NCI-H748 (cell line): ENCODE results near the gene PER2.

Experiments used
- DNase-seq: peaks from one replicate; lab custom pipeline; 2025; ENCODE audit not compliant: unreplicated experiment; lab: John Stamatoyannopoulos, UW

PER2 gene

DNA sequence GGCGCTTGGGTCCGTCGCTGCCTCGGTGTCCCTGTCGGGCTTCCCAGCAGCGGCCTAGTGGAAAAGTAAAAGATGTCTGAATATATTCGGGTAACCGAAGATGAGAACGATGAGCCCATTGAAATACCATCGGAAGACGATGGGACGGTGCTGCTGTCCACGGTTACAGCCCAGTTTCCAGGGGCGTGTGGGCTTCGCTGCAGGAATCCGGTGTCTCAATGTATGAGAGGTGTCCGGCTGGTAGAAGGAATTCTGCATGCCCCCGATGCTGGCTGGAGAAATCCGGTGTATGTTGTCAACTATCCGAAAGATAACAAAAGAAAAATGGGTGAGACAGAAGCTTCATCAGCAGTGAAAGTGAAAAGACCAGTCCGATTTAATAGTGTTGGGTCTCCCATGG, 56.6 kb downstream of the PER2 start:
- no peak for DNase-seq

DNA sequence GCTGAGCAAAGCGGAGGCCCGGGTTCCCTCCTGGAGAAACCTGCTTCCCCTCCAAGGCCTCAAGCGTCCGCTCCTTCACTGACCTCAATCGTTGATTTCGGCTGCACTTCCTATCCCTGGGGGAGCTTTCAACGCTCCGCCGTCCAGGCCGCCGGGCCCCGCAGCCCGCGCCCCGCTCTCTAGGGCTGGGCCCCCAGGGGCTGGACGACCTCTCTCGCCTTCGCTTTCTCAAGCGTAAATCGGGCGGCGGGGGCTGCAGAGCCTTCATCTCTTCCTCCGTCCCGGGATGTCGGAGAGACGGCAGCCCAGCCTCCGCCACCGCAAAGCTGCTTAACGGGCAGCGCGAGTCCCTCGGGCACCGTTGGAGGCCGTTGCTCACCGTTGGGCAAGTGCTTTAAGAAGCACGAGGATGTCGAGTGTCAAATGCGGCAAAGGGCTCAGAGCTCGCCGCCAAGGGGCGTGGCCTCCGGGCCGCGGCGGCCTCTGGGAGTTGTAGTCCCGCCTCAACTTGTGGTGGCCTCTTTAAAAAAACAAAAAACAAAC, 57.1 kb downstream of the PER2 start:
- no peak for DNase-seq

DNA sequence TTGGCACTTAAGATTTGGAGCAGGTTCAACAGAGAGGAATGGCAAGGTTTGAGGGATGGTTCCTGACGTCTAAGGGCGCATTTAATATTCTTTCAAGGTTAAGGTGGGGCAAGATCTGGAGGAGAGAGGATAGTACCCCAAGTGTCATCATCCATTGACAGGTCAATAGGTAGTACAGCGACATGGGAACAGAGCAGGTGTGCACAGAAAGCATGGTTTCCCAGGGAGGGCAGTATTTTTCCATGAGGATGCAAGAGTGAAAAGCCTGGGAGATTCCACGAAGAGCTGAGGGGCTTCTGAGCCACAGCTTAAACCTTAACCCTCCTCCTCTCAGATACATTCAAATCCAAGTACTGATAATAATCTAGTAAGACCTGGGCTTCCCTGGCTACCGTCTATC, 57.7 kb downstream of the PER2 start:
- no peak for DNase-seq

DNA sequence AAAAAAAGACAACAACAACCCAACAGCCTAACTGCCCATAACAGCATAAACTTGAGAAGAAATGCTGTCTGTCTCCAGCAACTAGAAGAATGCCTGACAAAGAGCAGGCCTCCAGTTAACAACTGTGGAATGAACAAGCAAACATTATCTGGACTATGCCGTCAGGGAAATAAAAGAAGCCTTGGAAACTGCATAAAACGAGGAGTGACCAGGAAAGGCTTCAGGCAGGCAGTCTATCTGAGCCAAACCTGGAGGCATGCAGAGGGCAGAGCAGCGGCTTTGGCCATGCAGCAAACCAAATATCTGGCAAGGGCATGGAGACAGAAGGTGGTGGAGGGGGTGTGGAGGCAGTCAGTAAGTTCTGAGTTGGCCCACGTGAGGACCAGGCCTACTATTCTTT, 59.7 kb downstream of the PER2 start:
- no peak for DNase-seq

DNA sequence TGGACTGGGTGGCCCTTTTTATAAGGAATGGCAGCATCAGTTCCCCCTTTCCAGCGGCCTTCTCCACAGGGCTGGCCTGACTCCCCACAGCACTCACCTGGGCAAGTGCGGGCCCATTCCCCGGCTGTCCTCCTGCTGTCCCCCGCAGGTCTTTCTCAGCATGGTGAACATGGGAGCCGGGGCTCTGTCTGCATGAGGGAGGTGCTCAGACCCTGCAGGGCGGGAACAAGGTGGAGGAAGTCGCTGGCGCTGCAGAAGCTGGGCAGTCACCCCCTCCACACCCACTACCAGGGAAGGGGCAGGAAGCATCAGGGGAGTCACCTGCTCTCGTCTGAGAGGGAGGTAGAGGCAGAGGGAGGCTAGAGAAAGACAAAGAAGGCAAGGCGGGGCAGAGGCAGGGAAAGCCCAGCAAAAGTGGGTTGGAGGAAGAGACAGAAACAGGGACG, 60.8 kb downstream of the PER2 start:
- DNase-seq = no peak

DNA sequence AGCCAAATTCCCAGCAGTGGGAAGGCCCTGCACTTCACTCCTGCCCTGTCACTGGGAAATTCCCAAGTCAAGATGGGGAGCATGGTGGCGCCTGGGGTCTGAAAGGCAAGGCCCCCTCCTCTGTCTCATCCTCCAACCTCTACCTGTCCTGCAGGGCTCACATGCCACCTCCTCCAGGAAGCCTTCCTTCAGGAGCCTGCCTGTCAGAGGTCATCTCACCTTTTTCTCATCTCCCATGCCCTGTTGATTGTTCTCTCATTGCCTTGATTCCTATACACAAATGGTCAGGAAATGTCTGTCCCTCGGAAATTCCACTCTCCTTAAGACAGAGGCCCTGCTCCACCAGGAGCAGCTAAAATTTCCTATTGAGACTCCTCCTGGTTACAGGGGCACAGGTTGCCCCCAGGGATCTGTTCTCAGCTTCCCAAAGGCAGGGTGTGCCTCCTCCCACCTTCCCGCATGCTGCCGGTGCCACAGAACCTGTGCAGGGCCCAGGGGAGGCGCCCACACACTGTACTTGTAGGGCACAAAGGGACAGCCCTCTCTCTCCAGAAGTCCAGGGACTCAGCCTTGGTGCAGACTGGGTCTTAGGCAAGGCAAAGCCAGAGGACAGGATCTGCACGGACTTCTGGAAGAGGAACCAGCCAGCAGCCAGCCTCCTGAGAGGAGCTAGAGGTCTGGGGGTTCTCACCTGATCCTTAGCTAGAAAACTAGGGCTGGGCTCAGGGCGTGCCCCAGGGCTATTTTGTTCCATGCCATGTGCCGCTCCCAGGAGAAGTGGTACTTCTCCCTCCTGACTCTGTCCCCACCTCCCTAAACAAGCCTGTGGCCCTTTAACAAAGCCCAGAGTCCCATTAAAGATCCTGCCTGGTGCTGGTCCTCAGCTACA, 61.5 kb downstream of the PER2 start:
- no peak for DNase-seq

DNA sequence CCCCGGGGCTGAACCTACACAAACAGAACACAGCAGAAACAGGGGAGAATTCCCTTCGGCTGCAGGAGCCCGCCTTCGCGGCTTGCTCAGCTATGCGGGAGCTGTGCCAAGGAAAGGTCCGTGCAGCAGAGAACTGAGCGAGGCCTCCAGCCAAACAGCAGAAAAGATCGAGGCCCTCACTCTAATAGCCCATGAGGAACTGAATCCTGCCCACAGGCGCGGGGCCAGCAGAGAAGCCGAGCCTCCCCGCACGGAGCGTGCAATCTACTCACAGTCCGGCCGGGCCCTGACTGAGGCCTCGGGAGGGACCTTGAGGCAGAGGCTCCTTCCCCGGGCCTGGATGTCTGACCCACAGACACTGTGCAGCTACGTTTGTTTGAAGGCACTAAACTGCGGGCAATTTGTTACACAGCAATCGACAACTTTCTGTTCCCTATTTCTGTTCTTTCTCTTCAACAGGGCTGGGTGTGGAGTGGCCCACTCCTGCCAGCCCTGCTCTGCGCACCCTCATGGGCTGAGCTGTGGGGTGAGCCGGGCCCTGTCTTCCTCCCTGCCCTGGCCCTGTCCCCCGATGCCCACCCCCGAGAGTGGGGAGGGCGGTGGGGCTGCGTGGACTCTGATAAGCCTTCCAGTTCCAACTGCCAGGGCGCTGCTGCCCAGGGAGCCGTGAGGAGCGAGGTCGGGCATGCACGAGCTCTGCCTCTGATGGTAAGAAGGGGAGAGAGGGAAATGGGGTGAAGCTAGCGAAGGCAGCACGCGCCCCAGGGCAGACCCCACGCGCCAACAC, 62.3 kb downstream of the PER2 start:
- DNase-seq = no peak

DNA sequence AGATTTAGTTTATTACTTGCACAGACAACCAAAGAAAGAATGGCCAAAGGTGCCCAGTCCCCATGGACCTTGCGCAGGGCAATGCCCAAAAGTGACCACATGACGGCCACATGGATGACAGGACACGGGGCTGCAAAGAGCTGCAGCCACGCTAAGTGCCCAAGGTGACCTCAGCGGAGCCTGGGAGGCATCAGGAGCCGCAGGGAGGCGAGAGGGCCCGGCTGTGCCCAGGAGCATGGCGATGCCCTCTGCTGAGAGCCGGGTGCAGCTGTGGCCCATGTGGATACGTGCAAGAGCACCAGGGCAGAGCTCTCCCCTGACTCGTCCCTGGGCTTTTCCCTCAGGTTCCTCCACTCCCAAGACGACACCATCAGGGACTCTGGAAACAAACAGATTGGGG, 63.3 kb downstream of the PER2 start:
- no peak for DNase-seq

DNA sequence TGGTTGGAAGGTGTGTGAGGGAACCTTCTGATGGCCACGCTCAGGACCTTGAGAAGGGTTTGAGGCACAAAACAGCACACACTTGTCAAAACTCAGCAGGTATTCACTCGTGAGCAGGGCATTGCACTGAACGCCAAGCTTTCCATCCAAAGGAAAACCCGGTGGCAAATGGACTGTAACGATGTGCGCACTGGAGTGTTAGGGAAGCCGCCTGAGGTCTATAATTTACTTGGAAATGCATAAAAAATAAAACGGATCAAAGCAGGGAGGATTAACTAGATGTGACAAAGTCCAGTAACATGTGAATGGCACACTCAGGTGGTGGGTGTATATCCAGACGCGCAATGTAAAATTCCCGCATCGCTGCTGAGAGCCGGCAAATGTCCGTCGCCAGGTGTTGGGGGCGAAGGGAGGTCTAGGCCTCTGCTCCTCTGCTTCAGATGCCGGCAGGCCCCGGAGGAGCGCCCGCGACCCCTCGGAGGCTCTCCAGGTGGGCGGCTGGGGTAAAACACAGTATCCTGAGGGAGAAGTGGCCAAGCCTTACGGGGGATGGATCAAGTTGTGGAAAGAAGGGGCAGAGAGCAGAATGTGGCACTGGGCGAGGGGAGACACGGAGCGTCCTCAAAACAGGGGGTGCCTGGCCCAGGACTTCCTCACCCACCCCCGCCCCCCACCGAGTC, 63.9 kb downstream of the PER2 start:
- no peak for DNase-seq

DNA sequence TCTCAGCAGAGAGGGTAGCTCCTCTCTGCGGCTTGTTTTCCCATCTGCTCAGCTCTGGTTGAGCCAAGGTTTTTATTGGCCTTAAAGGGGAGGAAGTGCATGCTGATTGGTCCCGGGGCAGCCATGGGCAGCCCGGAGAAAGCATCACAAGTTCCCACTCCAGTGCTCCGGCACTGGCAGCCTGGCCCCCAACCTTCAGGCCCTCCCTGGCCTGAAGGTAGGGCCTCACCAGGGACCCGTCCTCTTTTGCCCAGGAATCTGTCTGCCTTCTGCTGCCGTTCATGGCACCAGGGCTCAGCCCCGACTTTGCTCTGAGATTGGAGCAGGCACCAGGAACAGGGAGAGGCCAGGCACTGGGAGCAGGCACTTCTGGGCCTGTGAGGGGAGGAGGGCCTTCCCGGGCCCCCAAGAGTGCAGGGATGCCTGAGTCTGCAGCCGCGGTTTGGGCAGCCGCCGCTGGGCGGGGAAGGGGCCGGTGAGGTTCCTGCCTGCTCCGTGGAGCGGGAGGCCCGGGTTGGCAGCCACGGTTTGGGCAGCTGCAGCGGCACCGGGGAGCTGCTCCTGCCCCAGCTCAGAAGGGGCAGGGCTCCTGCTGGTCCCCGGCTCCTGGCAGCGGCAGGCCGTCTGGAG, 67.4 kb downstream of the PER2 start:
- peak; percentile 79 for DNase-seq

DNA sequence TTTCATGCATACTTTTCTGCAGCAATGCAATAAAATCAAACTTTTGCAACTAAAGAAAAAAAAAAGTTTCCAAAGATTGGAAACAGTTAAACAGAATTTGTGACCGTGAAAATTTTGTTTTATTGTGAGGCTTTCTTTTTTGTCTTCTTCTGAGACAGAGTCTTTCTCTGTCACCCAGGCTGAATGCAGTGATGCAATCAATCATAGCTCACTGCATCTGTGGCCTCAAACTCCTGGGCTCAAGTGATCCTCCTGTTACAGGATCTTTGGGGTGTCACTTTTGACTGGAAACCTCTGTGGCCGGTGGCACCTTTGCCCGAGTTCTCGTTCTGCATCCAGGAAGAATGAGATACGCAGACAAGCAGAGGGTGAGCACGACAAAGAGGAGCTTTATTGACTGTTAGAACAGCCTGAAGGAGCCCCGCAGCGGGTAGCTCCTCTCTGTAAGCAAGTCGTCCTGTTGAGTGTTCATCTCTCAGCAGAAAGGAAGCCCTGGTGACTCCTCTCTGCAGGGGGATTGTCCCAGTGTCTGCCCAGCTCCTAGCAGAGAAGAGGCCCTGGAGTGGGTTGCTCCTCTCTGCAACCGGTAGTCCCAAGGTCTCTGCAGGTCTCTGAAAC, 68.0 kb downstream of the PER2 start:
- no peak for DNase-seq

DNA sequence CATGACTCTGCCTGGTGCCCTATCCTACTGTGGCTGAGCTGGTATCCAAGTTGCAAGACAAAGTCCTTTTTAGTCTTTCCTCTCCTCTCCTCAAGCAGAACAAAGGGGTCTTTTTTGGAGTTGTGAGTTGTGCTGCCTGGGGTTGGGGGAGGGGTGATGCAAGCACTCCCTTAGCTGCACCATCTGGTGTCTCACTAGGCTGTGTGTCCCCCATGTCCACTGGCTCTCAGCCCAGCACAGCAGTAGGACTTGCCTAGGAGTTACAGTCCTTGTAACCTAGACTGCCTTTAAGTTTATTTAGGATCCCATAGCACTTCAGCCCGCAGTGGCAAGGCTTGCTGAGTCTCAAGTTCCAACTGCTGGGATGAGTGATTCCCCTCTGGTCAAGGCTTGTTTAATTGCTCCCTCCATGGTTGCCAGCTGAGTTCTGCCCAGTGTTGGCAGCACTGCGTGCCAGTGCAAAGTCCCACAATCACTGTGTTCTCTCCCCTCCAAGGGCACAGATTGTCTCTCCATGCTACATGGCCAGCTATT, 71.7 kb downstream of the PER2 start:
- DNase-seq = no peak

DNA sequence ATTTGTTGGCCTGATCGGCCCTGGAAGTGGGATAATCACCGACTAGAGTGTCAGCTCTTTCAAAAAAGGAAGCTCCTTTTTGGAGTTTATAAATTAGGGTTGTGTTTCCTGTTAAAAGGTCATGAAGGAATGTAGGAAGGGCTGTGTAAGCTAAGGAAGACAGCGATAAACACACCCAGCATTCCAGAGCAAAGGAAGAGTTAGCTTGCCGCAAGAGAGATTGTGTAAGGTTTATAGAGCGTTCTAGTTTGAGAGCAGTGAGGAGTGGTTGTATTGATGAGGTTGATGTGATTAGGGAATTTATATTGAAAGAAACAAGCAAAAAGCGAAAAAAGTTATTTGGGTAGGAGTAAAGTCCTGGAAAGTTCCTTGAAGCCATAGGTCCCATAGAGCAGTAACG, 81.4 kb downstream of the PER2 start:
- DNase-seq = no peak

DNA sequence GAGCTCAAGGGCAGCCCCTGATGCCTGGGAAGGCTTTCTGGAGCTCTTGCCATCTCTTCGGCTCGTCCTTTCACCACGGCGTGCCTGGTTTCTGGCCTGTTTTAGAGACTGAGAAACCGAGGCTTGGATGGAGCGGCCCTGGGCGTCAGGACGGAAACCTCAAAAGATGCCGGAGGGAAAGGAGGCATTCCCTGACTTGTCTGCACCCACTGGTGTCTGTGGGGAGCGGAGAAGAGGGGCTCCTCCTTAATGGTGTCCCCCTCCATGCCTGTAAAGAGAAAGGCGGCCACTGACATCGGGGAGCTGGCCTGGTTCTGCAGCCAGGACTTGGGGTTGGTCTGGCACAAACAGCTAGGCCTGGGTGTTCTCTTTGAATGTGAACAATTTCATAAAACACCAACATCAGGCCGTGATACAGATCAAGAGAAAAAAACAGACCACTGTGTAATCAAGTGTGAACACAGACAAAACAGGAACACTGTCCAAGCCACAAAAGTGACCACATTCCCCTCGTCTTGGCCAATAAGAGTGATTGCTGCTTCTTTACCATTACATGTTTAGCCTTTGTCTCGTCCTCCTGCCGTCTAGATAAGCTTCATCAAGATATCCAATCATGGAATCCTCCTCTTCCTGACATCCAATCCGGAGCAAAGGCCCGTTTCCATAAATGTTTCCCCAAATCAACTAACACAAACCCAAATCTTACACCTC, 84.3 kb downstream of the PER2 start:
- no peak for DNase-seq

DNA sequence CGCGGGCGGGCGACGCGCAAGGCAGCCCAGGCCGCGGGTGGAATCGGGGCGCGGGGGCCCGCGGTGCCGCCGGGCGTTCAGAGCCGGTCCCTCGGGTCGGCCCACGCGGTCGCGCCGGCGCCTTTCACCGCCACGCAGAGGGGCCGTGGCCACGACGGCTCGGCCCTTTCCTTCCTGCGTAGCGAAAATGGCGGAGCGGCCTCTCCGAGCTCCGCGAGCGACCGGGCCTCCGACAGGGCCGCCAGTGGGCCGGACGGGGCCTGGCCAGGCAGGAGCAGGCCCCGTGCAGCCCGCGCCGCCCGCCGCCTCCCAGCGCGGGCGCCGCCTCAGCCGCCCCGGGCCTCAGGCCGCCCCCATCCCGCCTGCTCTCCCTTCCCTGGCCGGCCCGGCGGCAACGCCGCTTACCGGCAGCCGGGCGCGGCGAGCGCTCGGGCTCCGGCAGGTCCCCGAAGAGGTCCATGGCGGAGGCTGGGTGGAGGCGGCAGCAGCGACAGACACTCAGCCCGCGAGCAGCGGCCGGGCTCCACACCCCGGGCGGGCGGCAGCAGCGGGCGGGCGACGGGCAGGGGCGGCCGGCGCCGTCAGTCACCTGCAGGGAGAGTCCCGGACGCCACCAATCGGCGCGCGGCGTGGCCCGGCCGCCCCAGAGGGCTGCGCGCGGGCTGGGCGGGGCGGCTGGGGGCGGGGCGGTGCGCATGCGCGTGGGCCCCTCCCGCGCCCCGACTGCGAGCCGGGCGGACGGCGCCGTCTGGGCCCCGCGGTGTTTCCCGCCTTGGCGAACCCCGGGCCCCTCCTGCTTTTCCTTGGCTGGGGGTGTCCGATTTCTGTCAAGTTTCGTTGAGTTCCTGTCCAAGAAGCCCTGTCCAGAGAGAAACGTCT, 85.1 kb downstream of the PER2 start, which contains the start of gene ILKAP:
TSS of gene ILKAP (minus strand) at position 602 of the 879 bp plus-strand sequence. CDS start at position 460, 142 bp downstream.
- DNase-seq = peak; percentile 90

DNA sequence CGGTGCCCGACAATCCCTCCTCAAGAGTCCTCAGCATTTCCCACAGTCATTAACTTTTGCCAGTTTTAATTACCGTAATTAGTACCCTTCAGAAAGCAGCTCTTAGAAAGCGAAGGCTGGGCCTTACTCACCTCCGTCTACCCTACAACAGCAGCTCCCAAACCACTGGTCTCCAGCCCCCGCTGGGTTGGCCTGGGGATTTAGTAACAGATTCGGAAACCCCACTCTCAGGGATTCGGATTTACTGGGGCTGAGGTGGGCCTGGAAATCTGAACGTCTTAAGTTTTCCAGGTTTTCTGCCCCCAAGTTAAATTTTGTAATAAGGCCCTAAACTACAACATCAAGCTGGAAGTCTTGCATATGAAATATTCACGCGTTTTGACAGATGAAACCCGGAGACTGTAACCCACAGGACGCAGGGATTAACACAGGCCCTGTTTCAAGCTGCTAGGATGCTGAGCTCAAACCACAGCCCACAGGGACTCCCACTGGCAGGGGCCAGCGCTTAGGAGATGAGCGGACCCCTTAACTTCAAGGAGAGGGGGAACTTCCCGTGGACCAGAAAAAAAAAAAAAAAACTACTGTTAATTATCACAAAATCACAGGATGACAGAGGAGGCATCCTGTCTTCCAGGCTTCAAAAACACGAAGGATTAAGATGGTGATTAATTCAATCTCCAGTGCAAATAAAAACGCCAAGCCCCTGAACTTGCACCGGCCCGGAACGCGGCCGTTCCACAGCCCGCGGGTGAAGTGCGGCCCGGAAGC, 85.9 kb downstream of the PER2 start:
- peak; percentile 31 for DNase-seq
